SK-N-MC (cell line): ENCODE results near the gene CHMP5.

Experiments
- DNase-seq: peaks from one replicate; pipeline ENCODE4 v3.0.0-alpha.2; 2011; ENCODE audit warnings: low read depth, low spot score
- H3K27ac ChIP-seq: fragments of 200-600 bp; sonication (generic); 2 replicates; pipeline ENCODE4 v1.5.1; 2016; ENCODE audit warnings: mixed run types
- H3K36me3 ChIP-seq: fragments of 200-600 bp; sonication (generic); 2 replicates; pipeline ENCODE4 v1.6.1; 2017; ENCODE audit warnings: antibody characterized with exemption, low read length, mixed read lengths; ENCODE audit not compliant: insufficient read depth
- H3K4me3 ChIP-seq: fragments of 200-600 bp; sonication (generic); 2 replicates; pipeline ENCODE4 v1.5.1; 2016
- H3K9ac ChIP-seq: fragments of 200-600 bp; sonication (generic); 2 replicates; pipeline ENCODE4 v1.8.0; 2017; ENCODE audit warnings: mixed run types, mixed read lengths; ENCODE audit not compliant: insufficient read length
- H3K9me3 ChIP-seq: fragments of 200-600 bp; sonication (generic); 2 replicates; pipeline ENCODE4 v1.6.1; 2017; ENCODE audit warnings: low read depth, mild to moderate bottlenecking, antibody characterized with exemption, low read length, moderate library complexity, mixed read lengths
- EZH2 ChIP-seq: fragments of 200-600 bp; sonication (generic); IDR thresholded peaks from one replicate; pipeline ENCODE4 v1.6.1; 2017; ENCODE audit warnings: antibody characterized with exemption
- FOXP2 ChIP-seq: optimal IDR thresholded peaks from 2 replicates; pipeline ENCODE3; 2011; ENCODE audit warnings: mild to moderate bottlenecking, moderate library complexity; ENCODE audit not compliant: insufficient read depth; ENCODE audit errors: extremely low read length, control extremely low read depth
- POLR2AphosphoS5 ChIP-seq: IDR thresholded peaks from 2 replicates; pipeline ENCODE4 v1.6.1; 2012; ENCODE audit warnings: mild to moderate bottlenecking, low read depth, low read length, borderline replicate concordance

The CHMP5 gene

GRCh38 chr9:33249087-33249658 is 15.7 kb upstream of the CHMP5 start:
- H3K9ac ChIP-seq = no peak overlapping the region
- DNase-seq = no peak
- no peaks in the 10 kb centered on the region for H3K9me3 ChIP-seq
- H3K4me3 ChIP-seq = no peak overlapping the region
- peaks cover 8% of the 10 kb centered on the region; the same call in 1 of the 2 replicates for H3K36me3 ChIP-seq
- no peak for TF ChIP-seq EZH2
- no peak for TF ChIP-seq POLR2AphosphoS5
- TF ChIP-seq FOXP2 = no peak
- H3K27ac ChIP-seq = no peak overlapping the region

- peaks cover 16% of the 10 kb centered on the region for H3K36me3 ChIP-seq
These were observed 14.9 kb upstream of the CHMP5 start for GRCh38 chr9:33249983-33250382.

GRCh38 chr9:33250458-33250995 is 14.3 kb upstream of the CHMP5 start:
- H3K9ac ChIP-seq = no peak overlapping the region
- H3K36me3 ChIP-seq = peaks cover 22% of the 10 kb centered on the region
- H3K9me3 ChIP-seq = no peaks in the 10 kb centered on the region

More at GRCh38 chr9:33249983-33250382, 14.9 kb upstream of the CHMP5 start:
- no peak for DNase-seq
- H3K27ac ChIP-seq = no peak overlapping the region
- no peak overlapping the region for H3K4me3 ChIP-seq
- H3K9ac ChIP-seq = no peak overlapping the region
- H3K9me3 ChIP-seq = no peaks in the 10 kb centered on the region
- TF ChIP-seq EZH2 (no peak), POLR2AphosphoS5 (no peak), FOXP2 (no peak)

GRCh38 chr9:33254211-33254610 is 10.6 kb upstream of the CHMP5 start:
- Histone ChIP-seq H3K36me3 (peaks cover 53% of the 10 kb centered on the region), H3K4me3 (no peak overlapping the region), H3K9ac (no peak overlapping the region), H3K27ac (no peak overlapping the region), H3K9me3 (no peaks in the 10 kb centered on the region)
- TF ChIP-seq EZH2 (no peak), FOXP2 (no peak)
- no peak for DNase-seq

More at GRCh38 chr9:33250458-33250995, 14.3 kb upstream of the CHMP5 start:
- no peak for TF ChIP-seq EZH2
- DNase-seq = no peak
- Histone ChIP-seq H3K27ac (no peak overlapping the region), H3K4me3 (no peak overlapping the region)

GRCh38 chr9:33255014-33255413 is 9.8 kb upstream of the CHMP5 start:
- peaks cover 61% of the 10 kb centered on the region for H3K36me3 ChIP-seq
- no peak overlapping the region for H3K4me3 ChIP-seq
- H3K9ac ChIP-seq = no peak overlapping the region
- no peak overlapping the region for H3K27ac ChIP-seq
- DNase-seq = no peak
- TF ChIP-seq EZH2 (no peak), POLR2AphosphoS5 (no peak), FOXP2 (no peak)
- H3K9me3 ChIP-seq = no peaks in the 10 kb centered on the region

- no peak for DNase-seq
- Histone ChIP-seq H3K27ac (no peak overlapping the region), H3K9me3 (no peaks in the 10 kb centered on the region), H3K9ac (no peak overlapping the region), H3K4me3 (no peak overlapping the region), H3K36me3 (peaks cover 65% of the 10 kb centered on the region)
- TF ChIP-seq FOXP2 (no peak), POLR2AphosphoS5 (no peak), EZH2 (no peak)
These were observed 9.4 kb upstream of the CHMP5 start for GRCh38 chr9:33255471-33255870.

GRCh38 chr9:33256236-33256635 is 8.6 kb upstream of the CHMP5 start:
- no peak overlapping the region for H3K27ac ChIP-seq
- no peak for DNase-seq
- no peak overlapping the region for H3K4me3 ChIP-seq
- no peaks in the 10 kb centered on the region for H3K9me3 ChIP-seq
- TF ChIP-seq FOXP2 (no peak), EZH2 (no peak), POLR2AphosphoS5 (no peak)
- H3K36me3 ChIP-seq = peaks cover 73% of the 10 kb centered on the region
- H3K9ac ChIP-seq = no peak overlapping the region

- Histone ChIP-seq H3K36me3 (peaks cover 82% of the 10 kb centered on the region), H3K4me3 (no peak overlapping the region), H3K9ac (no peak overlapping the region), H3K9me3 (no peaks in the 10 kb centered on the region), H3K27ac (no peak overlapping the region)
- DNase-seq = no peak
- no peak for TF ChIP-seq POLR2AphosphoS5
- no peak for TF ChIP-seq FOXP2
- no peak for TF ChIP-seq EZH2
These were observed 7.6 kb upstream of the CHMP5 start for GRCh38 chr9:33257276-33257675.

- H3K9ac ChIP-seq = no peak overlapping the region
- H3K36me3 ChIP-seq = peaks cover 65% of the 10 kb centered on the region
- DNase-seq = no peak
- H3K9me3 ChIP-seq = no peaks in the 10 kb centered on the region
- no peak overlapping the region for H3K27ac ChIP-seq
- H3K4me3 ChIP-seq = no peak overlapping the region
- TF ChIP-seq EZH2 = no peak
These were observed 4.5 kb upstream of the CHMP5 start for GRCh38 chr9:33260372-33260771.
